CD4-positive, alpha-beta T cell (primary cell): ENCODE results near the gene SETD5. TPM values are rescaled to one million over a fixed set of nuclear protein-coding genes. Genes with fewer than 3 reads are reported as not detected.

ENCODE experiments used
- ATAC-seq: fragments of 200-7000 bp; cut with Tn5 transposase; one replicate; pipeline ENCODE4 v1.10.0; 2022; ENCODE audit warnings: mild to moderate bottlenecking; ENCODE audit not compliant: poor library complexity
- CTCF ChIA-PET: fragments of 350-600 bp; sonication (Branson Sonifier 250); formaldehyde crosslinking; loops from one replicate; lab custom pipeline; 2021; ENCODE audit warnings: antibody characterized with exemption, inconsistent platforms; lab: Charles Lee
- POLR2A ChIA-PET: fragments of 350-600 bp; sonication (Branson Sonifier 250); formaldehyde crosslinking; loops from one replicate; lab custom pipeline; 2021; ENCODE audit warnings: antibody characterized with exemption, inconsistent platforms; lab: Charles Lee
- DNase-seq, 14 experiments: peaks; one replicate each; pipeline ENCODE4 v3.0.0-alpha.2; 2013 to 2020; ENCODE audit warnings: mixed read lengths in 2 of 14
- H3K27ac ChIP-seq, 2 donors: one replicate each; pipeline versions ENCODE4 v1.5.1 to v1.7.0; 2013; ENCODE audit warnings: low read length in 2 of 2, low read depth in 1 of 2, mild to moderate bottlenecking in 1 of 2
- H3K27me3 ChIP-seq, 2 experiments: 1 replicate in 1 of 2; 2 replicates in 1 of 2; pipeline versions ENCODE4 v1.6.1 to v1.7.0; 2013; ENCODE audit warnings: low read length in 2 of 2, control low read depth in 1 of 2, mild to moderate bottlenecking in 1 of 2, moderate library complexity in 1 of 2; ENCODE audit not compliant: insufficient read depth in 2 of 2, control insufficient read depth in 1 of 2
- H3K36me3 ChIP-seq: one replicate; pipeline ENCODE4 v1.6.1; 2013; ENCODE audit warnings: low read length, control low read depth; ENCODE audit not compliant: insufficient read depth
- H3K4me1 ChIP-seq: one replicate; pipeline ENCODE4 v1.6.1; 2013; ENCODE audit warnings: low read length, control low read depth; ENCODE audit not compliant: insufficient read depth
- H3K4me3 ChIP-seq: one replicate; pipeline ENCODE4 v1.5.1; 2013; ENCODE audit warnings: mild to moderate bottlenecking, low read length, moderate library complexity
- H3K9me3 ChIP-seq, 2 experiments: 1 replicate in 1 of 2; 2 replicates in 1 of 2; pipeline versions ENCODE4 v1.6.1 to v1.7.0; 2013; ENCODE audit warnings: low read length in 2 of 2, mild to moderate bottlenecking in 2 of 2, control low read depth in 1 of 2, moderate library complexity in 1 of 2; ENCODE audit not compliant: control insufficient read depth in 1 of 2, insufficient read depth in 1 of 2
- H3K27ac Mint-ChIP-seq: one replicate; pipeline ENCODE4 v1.8.0; 2020; ENCODE audit warnings: mixed read lengths
- H3K27me3 Mint-ChIP-seq: one replicate; pipeline ENCODE4 v1.8.0; 2021; ENCODE audit warnings: mixed read lengths
- H3K36me3 Mint-ChIP-seq: one replicate; pipeline ENCODE4 v1.8.0; 2021; ENCODE audit warnings: low read depth, mixed read lengths
- H3K4me1 Mint-ChIP-seq: one replicate; pipeline ENCODE4 v1.8.0; 2021; ENCODE audit warnings: low read depth, mixed read lengths
- H3K4me3 Mint-ChIP-seq: one replicate; pipeline ENCODE4 v1.8.0; 2020; ENCODE audit warnings: mild to moderate bottlenecking, mixed read lengths
- H3K9me3 Mint-ChIP-seq: one replicate; pipeline ENCODE4 v1.8.0; 2020; ENCODE audit warnings: mixed read lengths
- CTCF ChIP-seq: fragments of 200-600 bp; IDR thresholded peaks from one replicate; pipeline ENCODE4 v1.8.0; 2022; ENCODE audit warnings: antibody characterized with exemption, mild to moderate bottlenecking
- intact Hi-C, 2 experiments: fragments of 100-400 bp; cut with DNase I in 1 of 2; cut with micrococcal nuclease in 1 of 2; formaldehyde crosslinking; loops; one replicate each; pipeline versions ENCODE4 v1.15.1 to v1.9.0; 2023 to 2025; cut with DNase I, micrococcal nuclease
- total RNA-seq, 174 experiments: library from RNA in 2 of 174; stranded (reverse) in 2 of 174; gene quantifications; one replicate each; pipeline ENCODE4 v1.2.3 and lab custom pipeline; 2021 to 2026

SETD5 gene
- total RNA-seq, 2 experiments from 2014 or later, result 58.5 to 67.6 TPM

- TF ChIP-seq CTCF, result no peak
- POLR2A ChIA-PET, result interaction anchor here (0.8 to 7.3 kb wide), 5 partner anchors 16 to 54 kb away, joined by 3 to 209 read pairs (median 3); partner anchors contain the start of gene THUMPD3
- Mint-ChIP-seq H3K9me3 (no peaks in the 10 kb centered on the region), H3K27ac (peak overlapping the region; percentile 99), H3K27me3 (no peaks in the 10 kb centered on the region), H3K36me3 (peaks cover 44% of the 10 kb centered on the region), H3K4me1 (peaks cover 79% of the 10 kb centered on the region), H3K4me3 (peak overlapping the region; percentile 97)
- Histone ChIP-seq H3K36me3 (peaks cover 12% of the 10 kb centered on the region), H3K27me3 (no peaks in the 10 kb centered on the region), H3K9me3 (no peaks in the 10 kb centered on the region), H3K4me3 (peak overlapping the region; percentile 93), H3K27ac (peak overlapping the region; percentile 94 to 99), H3K4me1 (peaks cover 36% of the 10 kb centered on the region)
- DNase-seq, result peak in 4 of 14 experiments; percentile 9 to 72 (median 64)
- CTCF ChIA-PET, result interaction anchor here (1.4 kb wide), 1 partner anchor 10 kb away, joined by 5 read pairs; no protein-coding TSS in a partner anchor
- no peak for ATAC-seq
- intact Hi-C loops, result loop anchor here in 1 of 2 experiments (5.0 kb wide), 2 partner anchors 393 to 533 kb away; partner anchors contain the start of genes ARPC4, CRELD1 and TADA3
Observed at GRCh38 chr3:9398700-9399336, 1.4 kb downstream of the SETD5 start.

- peaks cover 6% of the 10 kb centered on the region for H3K36me3 ChIP-seq
- ATAC-seq, result no peak
- ChIA-PET CTCF (interaction anchor here (0.7 to 1.4 kb wide), 2 partner anchors 9 to 24 kb away, joined by 3 to 5 read pairs; no protein-coding TSS in a partner anchor), POLR2A (interaction anchor here (0.8 to 7.3 kb wide), 5 partner anchors 16 to 53 kb away, joined by 3 to 209 read pairs (median 3); partner anchors contain the start of gene THUMPD3)
- Mint-ChIP-seq H3K9me3 (no peaks in the 10 kb centered on the region), H3K4me1 (peaks cover 78% of the 10 kb centered on the region), H3K27me3 (no peaks in the 10 kb centered on the region), H3K27ac (peak overlapping the region; percentile 99), H3K4me3 (peak overlapping the region; percentile 97), H3K36me3 (peaks cover 39% of the 10 kb centered on the region)
- no peak for TF ChIP-seq CTCF
- peak overlapping the region; percentile 93 for H3K4me3 ChIP-seq
- H3K9me3 ChIP-seq, result no peaks in the 10 kb centered on the region
- peaks cover 36% of the 10 kb centered on the region for H3K4me1 ChIP-seq
- peak overlapping the region; percentile 3 to 99 for H3K27ac ChIP-seq
- DNase-seq, result no peak
- H3K27me3 ChIP-seq, result no peaks in the 10 kb centered on the region
- intact Hi-C loops, result loop anchor here in 1 of 2 experiments (5.0 kb wide), 2 partner anchors 393 to 533 kb away; partner anchors contain the start of genes ARPC4, CRELD1 and TADA3
Observed at GRCh38 chr3:9399337-9399703, 1.9 kb downstream of the SETD5 start.

- Mint-ChIP-seq H3K27me3 (no peaks in the 10 kb centered on the region), H3K36me3 (peaks cover 35% of the 10 kb centered on the region), H3K27ac (peak overlapping the region; percentile 99), H3K9me3 (no peaks in the 10 kb centered on the region), H3K4me3 (peak overlapping the region; percentile 97), H3K4me1 (peaks cover 78% of the 10 kb centered on the region)
- Histone ChIP-seq H3K27ac (no peak overlapping the region), H3K27me3 (no peaks in the 10 kb centered on the region), H3K4me3 (peak overlapping the region; percentile 93), H3K4me1 (peaks cover 36% of the 10 kb centered on the region), H3K9me3 (no peaks in the 10 kb centered on the region), H3K36me3 (peaks cover 2% of the 10 kb centered on the region)
- no peak for TF ChIP-seq CTCF
- POLR2A ChIA-PET, result interaction anchor here (0.6 to 7.3 kb wide), 6 partner anchors 16 to 813 kb away, joined by 3 to 209 read pairs (median 4); partner anchors contain the start of gene THUMPD3
- ATAC-seq, result no peak
- intact Hi-C loops, result loop anchor here in 1 of 2 experiments (5.0 kb wide), 2 partner anchors 393 to 533 kb away; partner anchors contain the start of genes ARPC4, CRELD1 and TADA3
- CTCF ChIA-PET, result interaction anchor here (0.7 to 1.4 kb wide), 3 partner anchors 9 to 889 kb away, joined by 3 to 5 read pairs (median 4); no protein-coding TSS in a partner anchor
- peak in 3 of 14 experiments; percentile 18 to 44 (median 34) for DNase-seq
Observed at GRCh38 chr3:9399746-9400145, 2.3 kb downstream of the SETD5 start.
